ENCODE measurements around the gene MYRFL. TPM values are rescaled to one million over a fixed set of nuclear protein-coding genes. Genes with fewer than 3 reads are reported as not detected.
"Not testable (repeated sequence)": the region's sequence is repeated elsewhere in the genome, so short reads cannot be mapped to it uniquely, and the experiment has no call there.

The MYRFL gene
- total RNA-seq, 1 donor from 2014 or later, result not detected

- no peak for ATAC-seq (ENCODE audit: low read depth)
- Mint-ChIP-seq H3K9me3 (no peaks in the 10 kb centered on the region), H3K4me3 (no peak overlapping the region), H3K27ac (no peak overlapping the region), H3K4me1 (no peaks in the 10 kb centered on the region), H3K36me3 (ENCODE audit: low read depth) (no peaks in the 10 kb centered on the region), H3K27me3 (peaks cover 2% of the 10 kb centered on the region)
- no peak for DNase-seq
- CTCF ChIA-PET, result no interaction called here
- TF ChIP-seq CTCF (IDR thresholded peaks at IDR 0.05), result no peak
- POLR2A ChIA-PET, result no interaction called here
- intact Hi-C loops (cut with micrococcal nuclease), result no loop called here
These were observed 161.1 kb downstream of the MYRFL start for GRCh38 chr12:69986114-69986513.

GRCh38 chr12:69987579-69988091, 162.6 kb downstream of the MYRFL start:
- no peak for TF ChIP-seq CTCF (IDR thresholded peaks at IDR 0.05)
- ChIA-PET CTCF (no interaction called here), POLR2A (no interaction called here)

GRCh38 chr12:69988481-69989321, 163.7 kb downstream of the MYRFL start:
- intact Hi-C loops (cut with micrococcal nuclease), result no loop called here
- ATAC-seq (ENCODE audit: low read depth), result no peak
- ChIA-PET CTCF (no interaction called here), POLR2A (no interaction called here)
- H3K4me3 Mint-ChIP-seq, result no peak overlapping the region
- no peak for TF ChIP-seq CTCF (IDR thresholded peaks at IDR 0.05)
- no peak for DNase-seq
- no peak overlapping the region for H3K27ac Mint-ChIP-seq
- no peaks in the 10 kb centered on the region for H3K27me3 Mint-ChIP-seq
- no peaks in the 10 kb centered on the region for H3K36me3 Mint-ChIP-seq (ENCODE audit: low read depth)
- no peaks in the 10 kb centered on the region for H3K4me1 Mint-ChIP-seq
- no peaks in the 10 kb centered on the region for H3K9me3 Mint-ChIP-seq

More at GRCh38 chr12:69987579-69988091, 162.6 kb downstream of the MYRFL start:
- DNase-seq, result no peak
- no peak for ATAC-seq (ENCODE audit: low read depth)
- Mint-ChIP-seq H3K9me3 (no peaks in the 10 kb centered on the region), H3K36me3 (ENCODE audit: low read depth) (no peaks in the 10 kb centered on the region), H3K27ac (no peak overlapping the region), H3K27me3 (no peaks in the 10 kb centered on the region), H3K4me1 (no peaks in the 10 kb centered on the region), H3K4me3 (no peak overlapping the region)
- intact Hi-C loops (cut with micrococcal nuclease), result no loop called here

GRCh38 chr12:69991690-69992288, 166.8 kb downstream of the MYRFL start:
- CTCF ChIA-PET, result no interaction called here
- TF ChIP-seq CTCF (IDR thresholded peaks at IDR 0.05), result no peak
- intact Hi-C loops (cut with micrococcal nuclease), result no loop called here

GRCh38 chr12:69993433-69993832, 168.4 kb downstream of the MYRFL start:
- POLR2A ChIA-PET, result no interaction called here
- no peak for ATAC-seq (ENCODE audit: low read depth)
- no peaks in the 10 kb centered on the region for H3K36me3 Mint-ChIP-seq (ENCODE audit: low read depth)
- no peak overlapping the region for H3K27ac Mint-ChIP-seq
- no peaks in the 10 kb centered on the region for H3K4me1 Mint-ChIP-seq
- H3K4me3 Mint-ChIP-seq, result no peak overlapping the region
- no peak for TF ChIP-seq CTCF (IDR thresholded peaks at IDR 0.05)
- no peaks in the 10 kb centered on the region for H3K9me3 Mint-ChIP-seq
- CTCF ChIA-PET, result no interaction called here
- intact Hi-C loops (cut with micrococcal nuclease), result no loop called here
- H3K27me3 Mint-ChIP-seq, result peaks cover 2% of the 10 kb centered on the region
- DNase-seq, result no peak

More at GRCh38 chr12:69991690-69992288, 166.8 kb downstream of the MYRFL start:
- no peaks in the 10 kb centered on the region for H3K27me3 Mint-ChIP-seq
- H3K27ac Mint-ChIP-seq, result no peak overlapping the region
- no peaks in the 10 kb centered on the region for H3K4me1 Mint-ChIP-seq
- ATAC-seq (ENCODE audit: low read depth) (no peak), DNase-seq (no peak)
- POLR2A ChIA-PET, result no interaction called here
- no peaks in the 10 kb centered on the region for H3K36me3 Mint-ChIP-seq (ENCODE audit: low read depth)
- H3K9me3 Mint-ChIP-seq, result no peaks in the 10 kb centered on the region
- no peak overlapping the region for H3K4me3 Mint-ChIP-seq

GRCh38 chr12:69994086-69994485, 169.1 kb downstream of the MYRFL start:
- H3K9me3 Mint-ChIP-seq; POLR2A ChIA-PET; intact Hi-C loops (cut with micrococcal nuclease); H3K4me3 Mint-ChIP-seq; H3K27ac Mint-ChIP-seq; H3K27me3 Mint-ChIP-seq; ATAC-seq (ENCODE audit: low read depth); CTCF ChIA-PET; H3K36me3 Mint-ChIP-seq (ENCODE audit: low read depth); DNase-seq; H3K4me1 Mint-ChIP-seq: not testable (repeated sequence)
